CD4-positive, CD25-positive, alpha-beta regulatory T cell (primary cell): ENCODE data around the gene PVALEF. TPM values are rescaled to one million over a fixed set of nuclear protein-coding genes. Genes with fewer than 3 reads are reported as not detected.

Experiments
- ATAC-seq, 2 donors: fragments of 150-1000 bp; cut with Tn5 transposase; one replicate each; pipeline ENCODE4 v1.10.0; 2021; ENCODE audit warnings: low read depth in 2 of 2, moderate number of reproducible peaks in 2 of 2, moderate library complexity in 1 of 2
- DNase-seq, 3 donors: peaks; one replicate each; pipeline versions ENCODE4 v3.0.0 to v3.0.0-alpha.2; 2012 to 2022; ENCODE audit warnings: mixed read lengths in 1 of 3
- H3K27ac ChIP-seq: one replicate; pipeline ENCODE4 v1.7.0; 2013; ENCODE audit warnings: mild to moderate bottlenecking, low read length; ENCODE audit not compliant: insufficient read depth, poor library complexity, severe bottlenecking
- H3K27me3 ChIP-seq: one replicate; pipeline ENCODE4 v1.7.0; 2013; ENCODE audit warnings: low read length; ENCODE audit not compliant: control insufficient read depth, insufficient read depth
- H3K36me3 ChIP-seq: one replicate; pipeline ENCODE4 v1.7.0; 2013; ENCODE audit warnings: mild to moderate bottlenecking, low read length, moderate library complexity; ENCODE audit not compliant: control insufficient read depth, insufficient read depth
- H3K4me1 ChIP-seq: 2 replicates; pipeline ENCODE4 v1.7.0; 2013; ENCODE audit warnings: mild to moderate bottlenecking, low read length; ENCODE audit not compliant: insufficient read depth, control insufficient read depth, poor library complexity, severe bottlenecking
- H3K4me3 ChIP-seq: one replicate; pipeline ENCODE4 v1.7.0; 2013; ENCODE audit warnings: low read depth, mild to moderate bottlenecking, low read length, moderate library complexity
- H3K9me3 ChIP-seq, 2 experiments: 1 replicate in 1 of 2; 2 replicates in 1 of 2; pipeline ENCODE4 v1.7.0; 2013; ENCODE audit warnings: low read length in 2 of 2, mild to moderate bottlenecking in 1 of 2, moderate library complexity in 1 of 2; ENCODE audit not compliant: control insufficient read depth in 2 of 2
- H3K27ac Mint-ChIP-seq, 3 donors: one replicate each; pipeline ENCODE4 v1.8.0; 2020 to 2022; ENCODE audit warnings: mild to moderate bottlenecking in 3 of 3, mixed read lengths in 3 of 3, moderate library complexity in 2 of 3
- H3K27me3 Mint-ChIP-seq: one replicate; pipeline ENCODE4 v1.8.0; 2022; ENCODE audit warnings: mild to moderate bottlenecking, mixed read lengths
- H3K36me3 Mint-ChIP-seq: one replicate; pipeline ENCODE4 v1.8.0; 2020; ENCODE audit warnings: mixed read lengths
- H3K4me1 Mint-ChIP-seq, 4 donors: one replicate each; pipeline ENCODE4 v1.8.0; 2020 to 2022; ENCODE audit warnings: mixed read lengths in 4 of 4, mild to moderate bottlenecking in 1 of 4
- H3K4me3 Mint-ChIP-seq, 4 donors: one replicate each; pipeline ENCODE4 v1.8.0; 2020 to 2022; ENCODE audit warnings: mild to moderate bottlenecking in 4 of 4, mixed read lengths in 4 of 4, moderate library complexity in 3 of 4
- H3K9me3 Mint-ChIP-seq, 7 donors: one replicate each; pipeline ENCODE4 v1.8.0; 2020 to 2022; ENCODE audit warnings: mixed read lengths in 7 of 7, mild to moderate bottlenecking in 3 of 7, moderate library complexity in 2 of 7
- polyA plus RNA-seq, 4 donors: library from polyadenylated mRNA; unstranded; fragments of 300-500 nt; fragmentation: Illumina TruSeq; gene quantifications; one replicate each; pipeline ENCODE4 v1.2.3, GENCODE V29; 2021
- total RNA-seq: library from RNA; stranded (reverse); gene quantifications from one replicate; pipeline ENCODE4 v1.2.3, GENCODE V29; 2022

The PVALEF gene
- total and polyA plus RNA-seq, 5 donors from 2014 or later = not detected

DNA sequence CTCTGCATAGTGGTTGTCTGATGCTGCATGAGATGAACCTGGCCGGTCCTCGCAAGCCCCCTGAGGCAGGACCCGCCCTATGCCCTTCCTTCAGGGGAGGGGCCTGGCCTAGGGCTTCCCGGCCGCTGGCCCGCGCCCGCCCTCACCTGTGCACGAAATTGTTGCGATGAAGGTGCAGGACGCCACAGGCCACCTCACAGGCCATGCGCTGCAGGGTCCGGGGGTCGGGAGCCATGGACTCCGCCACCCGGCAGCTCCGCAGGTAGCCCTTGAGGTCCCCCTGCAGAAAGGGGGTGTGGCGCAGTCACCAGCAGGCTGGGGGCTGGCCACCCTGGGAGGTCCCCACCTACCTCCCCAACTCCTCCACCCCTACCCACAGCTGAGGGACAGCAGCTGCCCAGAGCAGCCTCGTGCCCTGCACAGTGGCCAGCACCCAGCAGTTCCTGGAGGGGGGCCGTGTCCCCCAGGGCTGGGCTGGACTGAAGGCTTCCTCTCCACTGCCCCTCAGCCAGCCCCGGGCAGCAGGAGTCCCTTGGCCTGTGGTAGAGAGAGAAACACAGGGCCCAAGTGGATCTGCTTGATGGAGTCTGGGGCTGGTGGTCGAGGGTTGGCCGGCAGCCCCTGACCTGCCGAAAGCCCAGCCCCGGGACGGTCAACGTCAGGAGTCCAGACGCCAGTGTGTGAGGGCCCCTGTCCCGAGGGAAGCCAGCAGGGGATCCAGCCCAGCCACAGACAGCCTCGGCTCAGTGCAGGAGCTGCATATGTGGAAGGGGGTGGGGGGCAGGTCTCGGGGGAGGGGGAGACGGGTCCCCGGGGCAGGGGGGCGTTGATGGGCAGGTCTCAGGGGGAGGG, 38.8 kb upstream of the PVALEF start:
- H3K4me3 Mint-ChIP-seq = no peak overlapping the region
- no peak for ATAC-seq
- H3K27ac ChIP-seq = no peak overlapping the region
- no peaks in the 10 kb centered on the region for H3K9me3 ChIP-seq
- H3K27me3 Mint-ChIP-seq = no peaks in the 10 kb centered on the region
- H3K4me3 ChIP-seq = no peak overlapping the region
- no peaks in the 10 kb centered on the region for H3K36me3 ChIP-seq
- no peak for DNase-seq
- H3K4me1 Mint-ChIP-seq = no peaks in the 10 kb centered on the region
- no peaks in the 10 kb centered on the region for H3K4me1 ChIP-seq
- no peak overlapping the region for H3K27ac Mint-ChIP-seq
- peaks cover 0 to 1% (median 0%) of the 10 kb centered on the region in 7 donors for H3K9me3 Mint-ChIP-seq
- no peaks in the 10 kb centered on the region for H3K27me3 ChIP-seq
- H3K36me3 Mint-ChIP-seq = no peaks in the 10 kb centered on the region

DNA sequence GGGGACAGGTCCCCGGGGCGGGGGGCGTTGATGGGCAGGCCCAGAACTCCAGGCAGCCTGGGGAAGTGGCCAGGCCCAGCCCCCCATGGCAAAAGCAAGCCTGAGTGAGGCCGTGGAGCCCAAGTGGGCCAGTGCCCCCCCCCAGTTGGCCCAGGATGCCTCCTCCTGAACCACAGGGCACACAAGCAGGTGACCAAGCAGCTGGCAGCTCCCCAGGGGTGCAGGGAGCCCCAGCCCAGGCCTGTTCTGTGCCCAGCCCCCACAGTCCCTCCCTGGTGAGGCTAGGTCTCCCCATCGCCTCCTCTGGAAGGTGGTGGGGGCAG, 38.2 kb upstream of the PVALEF start:
- Mint-ChIP-seq H3K27me3 (no peaks in the 10 kb centered on the region), H3K4me3 (no peak overlapping the region), H3K36me3 (no peaks in the 10 kb centered on the region), H3K9me3 (peaks cover 0 to 1% (median 0%) of the 10 kb centered on the region in 7 donors), H3K4me1 (no peaks in the 10 kb centered on the region), H3K27ac (no peak overlapping the region)
- H3K27ac ChIP-seq = no peak overlapping the region
- H3K9me3 ChIP-seq = no peaks in the 10 kb centered on the region
- H3K4me1 ChIP-seq = no peaks in the 10 kb centered on the region
- no peaks in the 10 kb centered on the region for H3K36me3 ChIP-seq
- no peak for DNase-seq
- ATAC-seq = no peak
- no peak overlapping the region for H3K4me3 ChIP-seq
- H3K27me3 ChIP-seq = no peaks in the 10 kb centered on the region

DNA sequence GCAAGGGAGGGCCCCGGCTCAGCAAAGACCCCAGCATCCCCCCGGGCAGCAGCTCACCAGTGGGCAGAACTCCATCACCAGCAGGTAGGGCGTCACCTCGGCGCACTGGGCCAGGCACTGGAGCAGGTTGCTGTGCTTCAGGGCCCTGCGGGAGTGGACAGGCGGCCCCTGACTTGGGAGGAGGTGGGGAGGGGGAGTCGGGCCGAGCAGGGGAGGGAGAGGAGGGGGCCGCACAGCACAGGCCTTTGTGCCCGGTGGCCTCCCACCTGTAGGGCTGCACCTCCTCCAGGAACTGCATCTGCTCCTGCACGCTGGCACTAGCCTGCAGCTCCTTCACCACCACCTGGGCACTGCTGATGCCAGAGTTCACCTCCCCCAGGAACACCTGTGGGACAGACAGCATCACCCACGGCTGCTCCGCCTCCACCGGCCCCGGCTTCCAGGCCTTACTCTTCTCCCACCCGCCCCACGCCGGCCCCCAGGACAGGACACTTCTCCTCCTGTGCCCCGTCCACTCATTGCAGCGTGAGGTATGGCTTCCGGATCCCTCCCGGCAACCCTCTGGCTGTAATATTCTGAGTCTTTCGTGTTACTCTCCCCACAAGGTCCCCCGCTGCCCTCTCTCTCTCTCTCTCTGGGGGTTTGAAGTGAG, 37.7 kb upstream of the PVALEF start:
- DNase-seq (no peak), ATAC-seq (no peak)
- no peaks in the 10 kb centered on the region for H3K4me1 Mint-ChIP-seq
- Histone ChIP-seq H3K4me1 (no peaks in the 10 kb centered on the region), H3K27me3 (no peaks in the 10 kb centered on the region), H3K4me3 (no peak overlapping the region), H3K27ac (no peak overlapping the region), H3K9me3 (no peaks in the 10 kb centered on the region), H3K36me3 (no peaks in the 10 kb centered on the region)
- H3K27me3 Mint-ChIP-seq = no peaks in the 10 kb centered on the region
- no peak overlapping the region for H3K4me3 Mint-ChIP-seq
- no peaks in the 10 kb centered on the region for H3K36me3 Mint-ChIP-seq
- no peak overlapping the region for H3K27ac Mint-ChIP-seq
- H3K9me3 Mint-ChIP-seq = peaks cover 0 to 1% (median 0%) of the 10 kb centered on the region in 7 donors

DNA sequence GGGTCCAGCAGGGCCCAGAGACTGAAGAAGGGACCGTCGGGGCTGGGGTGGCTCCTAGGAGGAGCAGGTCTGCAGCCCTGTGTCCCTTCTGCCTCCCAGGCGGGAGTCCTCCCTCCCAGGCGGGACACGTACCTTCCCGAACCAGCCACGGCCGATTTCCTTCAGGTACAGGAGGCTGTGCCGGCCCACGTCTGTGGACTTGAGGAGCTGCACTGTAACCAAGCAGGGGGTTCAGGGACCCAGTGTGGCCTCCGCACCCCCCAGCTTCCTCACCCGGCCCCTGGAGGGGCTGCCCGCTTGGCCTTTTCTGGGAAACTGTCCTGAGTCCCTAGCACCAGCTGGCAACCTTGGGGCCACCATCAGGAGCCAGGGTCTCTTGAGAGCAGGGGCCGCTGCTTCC, 37.0 kb upstream of the PVALEF start:
- H3K27me3 ChIP-seq = no peaks in the 10 kb centered on the region
- H3K9me3 ChIP-seq = no peaks in the 10 kb centered on the region
- no peak for ATAC-seq
- H3K27ac ChIP-seq = no peak overlapping the region
- H3K36me3 ChIP-seq = no peaks in the 10 kb centered on the region
- no peaks in the 10 kb centered on the region for H3K4me1 ChIP-seq
- Mint-ChIP-seq H3K36me3 (no peaks in the 10 kb centered on the region), H3K4me3 (no peak overlapping the region), H3K27me3 (no peaks in the 10 kb centered on the region), H3K27ac (no peak overlapping the region), H3K4me1 (no peaks in the 10 kb centered on the region), H3K9me3 (no peaks in the 10 kb centered on the region)
- no peak for DNase-seq
- H3K4me3 ChIP-seq = no peak overlapping the region

- no peaks in the 10 kb centered on the region for H3K36me3 Mint-ChIP-seq
Measured at GRCh38 chr17:81128774-81129173, 36.5 kb upstream of the PVALEF start.

DNA sequence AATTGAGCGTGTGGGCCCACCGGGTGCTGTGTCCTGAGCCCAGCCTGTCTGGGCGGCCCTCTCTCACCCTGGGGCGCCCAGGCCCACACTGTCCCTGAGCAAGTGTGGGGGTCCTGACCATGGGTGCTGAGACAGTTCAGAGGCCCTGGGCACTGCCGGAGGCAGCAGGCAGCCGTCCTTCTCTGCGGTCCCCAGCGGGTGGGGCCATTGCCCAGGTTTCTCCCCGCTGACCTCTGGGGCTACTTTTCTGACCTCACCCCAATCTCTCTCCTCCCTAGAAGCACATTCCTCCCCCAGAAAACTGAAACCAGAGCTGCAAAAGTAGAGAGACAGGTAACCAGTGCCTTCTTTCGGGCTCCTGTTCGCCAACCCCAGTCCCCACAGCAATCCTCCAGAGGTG, 36.0 kb upstream of the PVALEF start:
- no peak overlapping the region for H3K4me3 Mint-ChIP-seq
- no peak for DNase-seq
- H3K36me3 Mint-ChIP-seq = no peaks in the 10 kb centered on the region
- no peak overlapping the region for H3K27ac ChIP-seq
- H3K27me3 ChIP-seq = no peaks in the 10 kb centered on the region
- no peaks in the 10 kb centered on the region for H3K27me3 Mint-ChIP-seq
- ATAC-seq = no peak
- no peaks in the 10 kb centered on the region for H3K36me3 ChIP-seq
- H3K4me1 ChIP-seq = no peaks in the 10 kb centered on the region
- no peaks in the 10 kb centered on the region for H3K9me3 ChIP-seq
- H3K9me3 Mint-ChIP-seq = no peaks in the 10 kb centered on the region
- H3K27ac Mint-ChIP-seq = no peak overlapping the region
- no peak overlapping the region for H3K4me3 ChIP-seq
- H3K4me1 Mint-ChIP-seq = no peaks in the 10 kb centered on the region

More at GRCh38 chr17:81128774-81129173, 36.5 kb upstream of the PVALEF start:
- H3K27ac ChIP-seq = no peak overlapping the region
- H3K27me3 ChIP-seq = no peaks in the 10 kb centered on the region
- no peaks in the 10 kb centered on the region for H3K4me1 Mint-ChIP-seq
- no peaks in the 10 kb centered on the region for H3K4me1 ChIP-seq
- H3K27ac Mint-ChIP-seq = no peak overlapping the region
- no peaks in the 10 kb centered on the region for H3K9me3 Mint-ChIP-seq
- no peaks in the 10 kb centered on the region for H3K27me3 Mint-ChIP-seq
- H3K4me3 ChIP-seq = no peak overlapping the region
- H3K4me3 Mint-ChIP-seq = no peak overlapping the region
- H3K36me3 ChIP-seq = no peaks in the 10 kb centered on the region
- no peaks in the 10 kb centered on the region for H3K9me3 ChIP-seq
- no peak for DNase-seq
- no peak for ATAC-seq

GRCh38 chr17:81129711-81130367, 35.5 kb upstream of the PVALEF start:
- Mint-ChIP-seq H3K27ac (no peak overlapping the region), H3K4me1 (no peaks in the 10 kb centered on the region), H3K36me3 (no peaks in the 10 kb centered on the region), H3K9me3 (no peaks in the 10 kb centered on the region), H3K27me3 (no peaks in the 10 kb centered on the region), H3K4me3 (no peak overlapping the region)
- Histone ChIP-seq H3K4me3 (no peak overlapping the region), H3K27me3 (no peaks in the 10 kb centered on the region), H3K27ac (no peak overlapping the region), H3K9me3 (no peaks in the 10 kb centered on the region), H3K4me1 (no peaks in the 10 kb centered on the region), H3K36me3 (no peaks in the 10 kb centered on the region)
- DNase-seq (no peak), ATAC-seq (no peak)
